ENCODE results near the gene GFOD1.

GFOD1 gene

GRCh38 chr6:13417954-13418353, 69.4 kb downstream of the GFOD1 start:
- H3K27ac Mint-ChIP-seq = no peak overlapping the region
- H3K4me3 Mint-ChIP-seq = no peak overlapping the region
- H3K9me3 Mint-ChIP-seq = peaks cover 7% of the 10 kb centered on the region
- peaks cover 5% of the 10 kb centered on the region for H3K36me3 Mint-ChIP-seq (ENCODE audit: low read depth)
- DNase-seq (ENCODE audit: low spot score) = no peak
- peaks cover 13% of the 10 kb centered on the region for H3K4me1 Mint-ChIP-seq (ENCODE audit: low read depth)
- H3K27me3 Mint-ChIP-seq (ENCODE audit: low read depth) = peaks cover 3% of the 10 kb centered on the region

GRCh38 chr6:13417431-13417830, 70.0 kb downstream of the GFOD1 start:
- H3K27me3 Mint-ChIP-seq (ENCODE audit: low read depth) = peaks cover 3% of the 10 kb centered on the region
- no peak overlapping the region for H3K27ac Mint-ChIP-seq
- H3K9me3 Mint-ChIP-seq = peaks cover 7% of the 10 kb centered on the region
- peaks cover 13% of the 10 kb centered on the region for H3K4me1 Mint-ChIP-seq (ENCODE audit: low read depth)
- no peak for DNase-seq (ENCODE audit: low spot score)
- peaks cover 5% of the 10 kb centered on the region for H3K36me3 Mint-ChIP-seq (ENCODE audit: low read depth)
- no peak overlapping the region for H3K4me3 Mint-ChIP-seq

- Mint-ChIP-seq H3K4me3 (no peak overlapping the region), H3K36me3 (ENCODE audit: low read depth) (peaks cover 5% of the 10 kb centered on the region), H3K9me3 (peaks cover 7% of the 10 kb centered on the region), H3K4me1 (ENCODE audit: low read depth) (peaks cover 6% of the 10 kb centered on the region), H3K27me3 (ENCODE audit: low read depth) (peaks cover 3% of the 10 kb centered on the region), H3K27ac (no peak overlapping the region)
- no peak for DNase-seq (ENCODE audit: low spot score)
These were observed 72.1 kb downstream of the GFOD1 start for GRCh38 chr6:13415283-13415682.

- H3K27ac Mint-ChIP-seq = no peak overlapping the region
- H3K9me3 Mint-ChIP-seq = peaks cover 7% of the 10 kb centered on the region
- DNase-seq (ENCODE audit: low spot score) = no peak
These were observed 73.4 kb downstream of the GFOD1 start for GRCh38 chr6:13413900-13414555.

GRCh38 chr6:13413466-13413862, 73.9 kb downstream of the GFOD1 start:
- H3K36me3 Mint-ChIP-seq (ENCODE audit: low read depth) = peaks cover 2% of the 10 kb centered on the region
- DNase-seq (ENCODE audit: low spot score) = no peak
- no peaks in the 10 kb centered on the region for H3K27me3 Mint-ChIP-seq (ENCODE audit: low read depth)
- no peak overlapping the region for H3K4me3 Mint-ChIP-seq
- no peak overlapping the region for H3K27ac Mint-ChIP-seq
- peaks cover 7% of the 10 kb centered on the region for H3K9me3 Mint-ChIP-seq
- H3K4me1 Mint-ChIP-seq (ENCODE audit: low read depth) = peaks cover 4% of the 10 kb centered on the region

More at GRCh38 chr6:13413900-13414555, 73.4 kb downstream of the GFOD1 start:
- no peak overlapping the region for H3K4me3 Mint-ChIP-seq
- H3K27me3 Mint-ChIP-seq (ENCODE audit: low read depth) = no peaks in the 10 kb centered on the region
- H3K36me3 Mint-ChIP-seq (ENCODE audit: low read depth) = peaks cover 2% of the 10 kb centered on the region
- peaks cover 2% of the 10 kb centered on the region for H3K4me1 Mint-ChIP-seq (ENCODE audit: low read depth)

- Mint-ChIP-seq H3K27ac (no peak overlapping the region), H3K4me1 (ENCODE audit: low read depth) (peaks cover 4% of the 10 kb centered on the region), H3K4me3 (no peak overlapping the region), H3K36me3 (ENCODE audit: low read depth) (peaks cover 2% of the 10 kb centered on the region), H3K9me3 (peaks cover 7% of the 10 kb centered on the region), H3K27me3 (ENCODE audit: low read depth) (no peaks in the 10 kb centered on the region)
- DNase-seq (ENCODE audit: low spot score) = no peak
These were observed 74.5 kb downstream of the GFOD1 start for GRCh38 chr6:13412639-13413465.

- H3K9me3 Mint-ChIP-seq = peaks cover 7% of the 10 kb centered on the region
- peaks cover 4% of the 10 kb centered on the region for H3K4me1 Mint-ChIP-seq (ENCODE audit: low read depth)
- H3K4me3 Mint-ChIP-seq = no peak overlapping the region
- no peak overlapping the region for H3K27ac Mint-ChIP-seq
- H3K36me3 Mint-ChIP-seq (ENCODE audit: low read depth) = peaks cover 2% of the 10 kb centered on the region
- no peak for DNase-seq (ENCODE audit: low spot score)
- no peaks in the 10 kb centered on the region for H3K27me3 Mint-ChIP-seq (ENCODE audit: low read depth)
These were observed 75.2 kb downstream of the GFOD1 start for GRCh38 chr6:13412211-13412610.

- H3K27ac Mint-ChIP-seq = no peak overlapping the region
These were observed 75.9 kb downstream of the GFOD1 start for GRCh38 chr6:13411484-13411883.

GRCh38 chr6:13409991-13410390, 77.4 kb downstream of the GFOD1 start:
- no peak overlapping the region for H3K27ac Mint-ChIP-seq

More at GRCh38 chr6:13411484-13411883, 75.9 kb downstream of the GFOD1 start:
- Mint-ChIP-seq H3K36me3 (ENCODE audit: low read depth) (peaks cover 2% of the 10 kb centered on the region), H3K4me3 (no peak overlapping the region), H3K4me1 (ENCODE audit: low read depth) (peaks cover 4% of the 10 kb centered on the region), H3K9me3 (peaks cover 6% of the 10 kb centered on the region), H3K27me3 (ENCODE audit: low read depth) (no peaks in the 10 kb centered on the region)
- no peak for DNase-seq (ENCODE audit: low spot score)

GRCh38 chr6:13407709-13408695, 79.4 kb downstream of the GFOD1 start:
- Mint-ChIP-seq H3K9me3 (no peaks in the 10 kb centered on the region), H3K27me3 (ENCODE audit: low read depth) (no peaks in the 10 kb centered on the region), H3K4me3 (no peak overlapping the region), H3K27ac (no peak overlapping the region), H3K4me1 (ENCODE audit: low read depth) (peaks cover 6% of the 10 kb centered on the region), H3K36me3 (ENCODE audit: low read depth) (no peaks in the 10 kb centered on the region)
- no peak for DNase-seq (ENCODE audit: low spot score)

More at GRCh38 chr6:13409991-13410390, 77.4 kb downstream of the GFOD1 start:
- no peak for DNase-seq (ENCODE audit: low spot score)
- H3K36me3 Mint-ChIP-seq (ENCODE audit: low read depth) = no peaks in the 10 kb centered on the region
- no peaks in the 10 kb centered on the region for H3K9me3 Mint-ChIP-seq
- H3K4me3 Mint-ChIP-seq = no peak overlapping the region
- peaks cover 4% of the 10 kb centered on the region for H3K4me1 Mint-ChIP-seq (ENCODE audit: low read depth)
- no peaks in the 10 kb centered on the region for H3K27me3 Mint-ChIP-seq (ENCODE audit: low read depth)

- no peak for DNase-seq (ENCODE audit: low spot score)
- Mint-ChIP-seq H3K27me3 (ENCODE audit: low read depth) (no peaks in the 10 kb centered on the region), H3K4me3 (no peak overlapping the region), H3K4me1 (ENCODE audit: low read depth) (peaks cover 6% of the 10 kb centered on the region), H3K27ac (no peak overlapping the region), H3K36me3 (ENCODE audit: low read depth) (no peaks in the 10 kb centered on the region), H3K9me3 (no peaks in the 10 kb centered on the region)
These were observed 80.1 kb downstream of the GFOD1 start for GRCh38 chr6:13407368-13407708.

GRCh38 chr6:13406781-13407180, 80.6 kb downstream of the GFOD1 start:
- peaks cover 6% of the 10 kb centered on the region for H3K4me1 Mint-ChIP-seq (ENCODE audit: low read depth)
- no peak overlapping the region for H3K4me3 Mint-ChIP-seq
- H3K27ac Mint-ChIP-seq = no peak overlapping the region
- no peak for DNase-seq (ENCODE audit: low spot score)
- no peaks in the 10 kb centered on the region for H3K27me3 Mint-ChIP-seq (ENCODE audit: low read depth)
- H3K9me3 Mint-ChIP-seq = no peaks in the 10 kb centered on the region
- H3K36me3 Mint-ChIP-seq (ENCODE audit: low read depth) = no peaks in the 10 kb centered on the region

- Mint-ChIP-seq H3K4me3 (no peak overlapping the region), H3K4me1 (ENCODE audit: low read depth) (peaks cover 8% of the 10 kb centered on the region), H3K27me3 (ENCODE audit: low read depth) (no peaks in the 10 kb centered on the region), H3K9me3 (no peaks in the 10 kb centered on the region), H3K27ac (no peak overlapping the region), H3K36me3 (ENCODE audit: low read depth) (no peaks in the 10 kb centered on the region)
- DNase-seq (ENCODE audit: low spot score) = no peak
These were observed 81.4 kb downstream of the GFOD1 start for GRCh38 chr6:13405961-13406477.

Data from T-helper 2 cell treated with Interferon-gamma antibody and Interleukin-4, amounts not matched to agents 5 μg/mL and 100 μg/mL, for 36 hours (primary cell).